ENCODE results near the gene MCRIP2.

MCRIP2 gene

DNA sequence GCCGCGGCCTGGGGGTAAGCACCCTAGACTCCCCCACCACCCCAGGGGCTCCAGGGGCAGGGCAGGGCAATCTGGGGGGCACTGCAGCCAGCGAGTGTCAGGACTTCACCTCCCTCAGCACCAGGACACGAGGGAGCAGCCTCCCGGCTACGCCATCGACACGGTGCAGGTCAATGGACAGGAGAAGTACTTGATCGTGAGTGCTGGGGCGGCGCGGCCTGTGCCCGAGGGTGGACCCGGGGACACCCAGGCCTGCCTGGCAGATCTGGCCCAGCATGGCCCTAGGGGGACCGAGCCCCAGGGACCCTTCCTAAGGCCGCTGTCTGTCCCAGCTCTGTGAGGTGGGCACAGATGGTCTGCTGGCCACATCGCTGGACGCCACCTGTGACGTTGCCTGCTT lies 30.7 kb downstream of the MCRIP2 start:
- no peak for DNase-seq

DNA sequence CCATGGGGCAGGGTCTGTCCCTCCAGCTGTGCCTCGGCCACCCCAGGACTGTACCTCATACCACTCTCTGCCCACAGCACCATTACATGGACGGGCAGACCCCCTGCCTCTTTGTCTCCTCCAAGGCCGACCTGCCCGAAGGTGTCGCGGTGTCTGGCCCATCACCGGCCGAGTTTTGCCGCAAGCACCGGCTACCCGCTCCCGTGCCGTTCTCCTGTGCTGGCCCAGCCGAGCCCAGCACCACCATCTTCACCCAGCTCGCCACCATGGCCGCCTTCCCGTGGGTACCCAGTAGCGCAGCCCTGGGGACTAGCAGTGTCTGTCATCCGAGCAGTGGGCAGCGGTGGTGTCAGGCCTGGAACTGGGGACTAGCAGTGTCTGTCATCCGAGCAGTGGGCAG lies 31.2 kb downstream of the MCRIP2 start:
- no peak for DNase-seq

DNA sequence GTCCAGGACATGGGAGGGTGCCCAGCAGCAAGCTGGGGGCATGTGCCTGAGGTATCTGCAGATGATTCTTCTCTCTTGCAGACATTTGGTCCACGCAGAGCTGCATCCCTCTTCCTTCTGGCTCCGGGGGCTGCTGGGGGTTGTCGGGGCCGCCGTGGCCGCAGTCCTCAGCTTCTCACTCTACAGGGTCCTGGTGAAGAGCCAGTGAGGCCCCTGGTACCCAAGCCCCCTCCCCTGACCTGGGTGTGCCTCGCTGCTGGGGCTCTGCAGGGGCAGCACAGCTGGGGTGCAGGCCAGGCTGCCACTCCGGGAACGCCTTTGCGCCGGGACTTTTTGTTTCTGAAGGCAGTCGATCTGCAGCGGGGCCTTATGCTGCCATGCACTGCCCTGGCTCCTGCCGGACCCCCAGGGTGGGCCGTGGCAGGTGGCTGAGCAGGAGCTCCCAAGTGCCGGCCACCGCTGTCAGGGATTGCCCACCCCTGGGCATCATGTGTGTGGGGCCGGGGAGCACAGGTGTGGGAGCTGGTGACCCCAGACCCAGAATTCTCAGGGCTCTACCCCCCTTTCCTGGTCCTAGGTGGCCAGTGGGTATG lies 31.9 kb downstream of the MCRIP2 start:
- no peak for DNase-seq

GRCh38 chr16:674214-674881 lies 32.7 kb downstream of the MCRIP2 start:
- no peak for DNase-seq

DNA sequence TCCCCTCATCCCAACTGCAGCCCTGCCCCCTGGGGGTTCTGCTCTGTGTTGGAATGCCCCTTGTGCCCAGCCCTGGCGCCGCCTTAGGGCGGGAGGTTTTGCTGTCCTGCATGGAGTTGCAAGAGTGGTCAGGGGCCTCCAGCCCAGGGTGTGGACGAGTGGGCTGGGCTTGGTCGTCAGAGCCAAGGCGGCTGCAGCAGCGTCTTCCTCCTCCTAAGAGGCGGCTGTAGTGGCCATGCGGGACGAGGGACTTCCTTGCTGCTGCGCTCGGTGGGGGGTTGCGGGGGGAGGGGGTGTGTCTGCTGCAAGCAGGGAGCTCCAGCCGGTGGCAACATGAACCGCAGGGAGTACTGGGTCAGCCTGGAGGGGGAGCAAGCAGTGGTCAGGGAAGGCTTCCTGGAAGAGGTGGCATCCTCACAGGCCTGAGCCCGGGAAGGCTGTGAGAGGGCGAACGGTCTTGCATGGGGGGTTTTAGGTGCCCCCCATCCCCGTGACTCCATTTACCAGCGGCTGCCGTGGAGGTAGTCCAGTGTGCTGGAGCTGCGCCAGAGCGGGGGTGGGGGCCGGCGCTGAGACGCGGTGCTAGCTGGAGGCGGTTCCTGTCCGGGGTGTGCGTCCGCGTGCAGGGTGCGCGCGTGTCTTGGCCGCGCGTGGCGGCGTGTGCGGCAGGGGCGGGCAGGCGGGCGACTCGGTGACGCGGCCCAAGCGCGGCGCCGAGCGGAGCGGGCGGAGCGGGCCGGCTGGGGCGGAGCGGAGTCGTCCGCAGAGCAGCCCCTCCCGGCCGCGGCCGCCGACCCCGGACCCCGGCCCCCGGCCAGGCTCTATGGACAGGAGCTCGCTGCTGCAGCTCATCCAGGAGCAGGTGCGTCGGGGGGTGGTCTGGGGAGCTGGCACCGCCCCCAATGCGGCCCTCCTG lies 33.6 kb downstream of the MCRIP2 start, which contains the start of gene RHBDL1:
Gene RHBDL1, plus strand, starts transcription at position 704 of the 916 bp plus-strand sequence. Its CDS starts 120 bp downstream, at position 824.
- DNase-seq: no peak

DNA sequence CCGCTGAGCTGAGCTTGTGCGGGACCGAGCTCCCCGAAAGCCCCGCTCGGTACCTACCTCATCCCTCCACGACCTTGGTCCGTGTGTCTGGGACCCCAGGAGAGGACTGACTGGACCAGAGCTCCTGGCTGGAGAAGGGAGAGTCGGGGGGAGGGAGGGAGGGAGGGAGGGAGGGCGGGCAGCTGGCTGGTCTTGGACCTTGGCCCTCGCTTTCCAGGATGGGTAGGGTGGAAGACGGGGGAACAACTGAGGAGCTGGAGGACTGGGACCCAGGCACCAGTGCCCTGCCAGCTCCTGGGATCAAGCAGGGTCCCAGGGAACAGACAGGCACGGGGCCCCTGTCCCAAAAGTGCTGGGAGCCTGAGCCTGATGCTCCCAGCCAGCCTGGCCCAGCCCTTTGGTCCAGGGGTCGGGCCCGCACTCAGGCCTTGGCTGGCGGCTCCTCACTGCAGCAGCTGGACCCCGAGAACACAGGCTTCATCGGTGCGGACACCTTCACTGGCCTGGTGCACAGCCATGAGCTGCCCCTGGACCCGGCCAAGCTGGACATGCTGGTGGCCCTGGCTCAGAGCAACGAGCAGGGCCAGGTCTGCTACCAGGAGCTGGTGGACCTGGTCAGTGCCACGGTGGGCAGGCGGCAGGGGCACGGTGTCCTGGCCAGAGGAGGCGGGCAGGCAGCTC lies 34.4 kb downstream of the MCRIP2 start:
- no peak for DNase-seq

DNA sequence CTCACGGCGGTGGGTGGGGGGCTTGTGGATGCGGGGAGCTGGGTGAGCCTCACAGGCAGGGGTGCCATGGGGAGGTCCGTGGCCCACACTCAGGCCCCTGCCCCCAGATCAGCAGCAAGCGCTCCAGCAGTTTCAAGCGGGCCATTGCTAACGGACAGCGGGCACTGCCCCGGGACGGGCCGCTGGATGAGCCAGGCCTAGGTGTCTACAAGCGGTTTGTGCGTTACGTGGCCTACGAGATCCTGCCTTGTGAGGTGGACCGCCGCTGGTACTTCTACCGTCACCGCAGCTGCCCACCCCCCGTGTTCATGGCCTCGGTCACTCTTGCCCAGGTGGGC lies 34.9 kb downstream of the MCRIP2 start:
- DNase-seq: no peak

GRCh38 chr16:676913-677312 lies 35.3 kb downstream of the MCRIP2 start:
- peak; percentile 67 for DNase-seq

GRCh38 chr16:677316-678190 lies 35.9 kb downstream of the MCRIP2 start:
- DNase-seq: no peak

DNA sequence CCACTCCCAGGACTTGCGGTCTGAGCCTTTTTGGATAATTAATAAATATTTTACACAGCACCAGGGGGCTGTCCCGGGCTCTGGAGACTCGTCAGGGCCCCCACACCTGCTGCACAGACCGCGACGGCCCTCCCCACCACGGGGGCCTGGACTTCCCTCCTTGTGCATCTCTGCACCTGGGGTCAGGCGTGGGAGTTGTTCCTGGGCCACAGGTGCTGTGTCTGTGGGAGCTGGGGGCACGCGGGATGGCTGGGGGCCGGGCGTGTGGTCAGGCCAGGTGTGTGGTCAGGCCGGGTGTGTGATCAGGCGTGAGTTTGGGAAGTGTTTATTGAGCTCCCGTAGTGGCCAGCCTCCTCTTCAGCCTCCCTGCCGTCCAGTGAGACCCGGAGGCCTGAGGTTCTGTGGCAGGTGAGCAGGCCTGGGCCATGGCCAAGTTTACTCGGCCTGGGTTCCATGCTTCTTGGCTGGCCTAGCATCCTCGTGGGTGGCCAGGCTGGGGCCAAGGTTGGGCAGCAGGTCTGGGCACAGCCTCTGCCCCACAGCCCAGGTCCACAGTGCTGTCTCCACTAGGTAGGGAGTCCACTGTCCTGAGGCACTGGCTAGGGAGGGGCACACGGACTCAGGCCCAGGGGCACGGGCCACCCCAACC lies 36.7 kb downstream of the MCRIP2 start:
- no peak for DNase-seq

GRCh38 chr16:678858-679813 lies 37.5 kb downstream of the MCRIP2 start:
- peak; percentile 33 for DNase-seq

DNA sequence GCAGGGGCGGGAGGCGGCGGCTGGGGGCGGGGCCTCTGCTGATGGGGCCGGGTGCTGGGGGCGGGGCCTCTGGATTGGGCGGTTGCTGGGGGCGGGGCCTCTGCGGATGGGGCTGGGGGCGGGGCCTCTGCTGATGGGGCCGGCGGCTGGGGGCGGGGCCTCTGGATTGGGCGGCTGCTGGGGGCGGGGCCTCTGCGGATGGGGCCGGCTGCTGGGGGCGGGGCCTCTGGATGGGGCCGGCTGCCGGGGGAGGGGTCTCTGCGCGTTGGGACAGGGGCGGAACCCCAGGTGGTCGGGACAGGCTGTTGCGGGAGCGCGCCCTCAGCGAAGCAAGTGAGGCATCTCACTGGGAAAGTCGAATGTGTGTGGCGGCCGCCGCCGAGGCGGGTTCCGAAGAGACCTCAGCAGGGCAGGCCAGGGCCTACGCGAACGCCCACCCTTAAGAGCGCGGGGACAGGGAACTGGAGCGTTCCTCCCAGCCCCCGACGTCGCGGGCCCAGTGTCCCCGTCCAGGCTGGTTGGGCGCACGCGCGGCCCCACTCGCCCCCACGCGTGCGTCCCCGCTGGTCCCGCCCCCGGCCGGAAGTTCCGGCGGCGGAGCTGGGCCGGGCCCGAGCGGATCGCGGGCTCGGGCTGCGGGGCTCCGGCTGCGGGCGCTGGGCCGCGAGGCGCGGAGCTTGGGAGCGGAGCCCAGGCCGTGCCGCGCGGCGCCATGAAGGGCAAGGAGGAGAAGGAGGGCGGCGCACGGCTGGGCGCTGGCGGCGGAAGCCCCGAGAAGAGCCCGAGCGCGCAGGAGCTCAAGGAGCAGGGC lies 38.4 kb downstream of the MCRIP2 start, which contains the start of gene STUB1:
Gene STUB1, plus strand, starts transcription at position 597 of the 811 bp plus-strand sequence. Its CDS starts 116 bp downstream, at position 713.
- peak; percentile 78 for DNase-seq

- no peak for DNase-seq
Measured at GRCh38 chr16:680625-680945, 39.0 kb downstream of the MCRIP2 start.

- no peak for DNase-seq
Measured at GRCh38 chr16:680967-681745, 39.5 kb downstream of the MCRIP2 start.

DNA sequence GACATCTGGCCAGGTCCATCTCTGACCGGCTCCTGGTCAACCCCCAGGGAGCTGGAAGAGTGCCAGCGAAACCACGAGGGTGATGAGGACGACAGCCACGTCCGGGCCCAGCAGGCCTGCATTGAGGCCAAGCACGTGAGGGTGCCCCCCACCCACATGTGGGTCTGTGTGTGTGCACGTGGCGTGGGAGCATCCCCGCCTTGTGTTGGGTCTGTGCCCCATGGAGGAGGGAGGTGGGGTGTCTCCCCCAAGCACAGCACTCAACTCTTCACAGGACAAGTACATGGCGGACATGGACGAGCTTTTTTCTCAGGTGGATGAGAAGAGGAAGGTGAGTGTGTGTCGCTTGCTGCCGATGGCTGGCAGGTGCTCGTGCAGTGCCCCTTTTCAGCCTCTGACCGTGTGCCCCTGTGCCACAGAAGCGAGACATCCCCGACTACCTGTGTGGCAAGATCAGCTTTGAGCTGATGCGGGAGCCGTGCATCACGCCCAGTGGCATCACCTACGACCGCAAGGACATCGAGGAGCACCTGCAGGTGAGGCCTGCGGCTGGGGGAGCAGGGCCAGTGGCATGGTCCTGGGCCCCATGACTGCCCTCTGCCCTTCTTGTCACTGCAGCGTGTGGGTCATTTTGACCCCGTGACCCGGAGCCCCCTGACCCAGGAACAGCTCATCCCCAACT lies 40.3 kb downstream of the MCRIP2 start:
- no peak for DNase-seq

GRCh38 chr16:682493-683395 lies 41.1 kb downstream of the MCRIP2 start:
- DNase-seq: no peak
